ENCODE data around the gene ITSN2. TPM values are rescaled to one million over a fixed set of nuclear protein-coding genes. Genes with fewer than 3 reads are reported as not detected.

ITSN2 gene
- polyA plus RNA-seq, 3 donors = 25.2 to 27.7 (median 26.3) TPM

- no peak for DNase-seq (ENCODE audit: low read depth in 3 of 3, low spot score in 2 of 3)
Observed at GRCh38 chr2:24337890-24338289, 22.4 kb downstream of the ITSN2 start.

GRCh38 chr2:24336811-24337210 is 23.5 kb downstream of the ITSN2 start:
- DNase-seq (ENCODE audit: low read depth in 3 of 3, low spot score in 2 of 3) = no peak

- DNase-seq (ENCODE audit: low read depth in 3 of 3, low spot score in 2 of 3) = no peak
Observed at GRCh38 chr2:24334245-24334633, 26.1 kb downstream of the ITSN2 start.

- no peak for DNase-seq (ENCODE audit: low read depth in 3 of 3, low spot score in 2 of 3)
Observed at GRCh38 chr2:24332791-24333540, 27.4 kb downstream of the ITSN2 start.

GRCh38 chr2:24330161-24330560 is 30.2 kb downstream of the ITSN2 start:
- no peak for DNase-seq (ENCODE audit: low read depth in 3 of 3, low spot score in 2 of 3)

GRCh38 chr2:24329700-24330099 is 30.6 kb downstream of the ITSN2 start:
- DNase-seq (ENCODE audit: low read depth in 3 of 3, low spot score in 2 of 3) = no peak

GRCh38 chr2:24328010-24328409 is 32.3 kb downstream of the ITSN2 start:
- DNase-seq (ENCODE audit: low read depth in 3 of 3, low spot score in 2 of 3) = no peak

GRCh38 chr2:24317491-24317920 is 42.8 kb downstream of the ITSN2 start:
- DNase-seq (ENCODE audit: low read depth in 3 of 3, low spot score in 2 of 3) = no peak

- no peak for DNase-seq (ENCODE audit: low read depth in 3 of 3, low spot score in 2 of 3)
Observed at GRCh38 chr2:24315669-24316068, 44.7 kb downstream of the ITSN2 start.

GRCh38 chr2:24313744-24314632 is 46.3 kb downstream of the ITSN2 start:
- DNase-seq (ENCODE audit: low read depth in 3 of 3, low spot score in 2 of 3) = no peak

- DNase-seq (ENCODE audit: low read depth in 3 of 3, low spot score in 2 of 3) = no peak
Observed at GRCh38 chr2:24307961-24308360, 52.4 kb downstream of the ITSN2 start.

GRCh38 chr2:24304631-24305030 is 55.7 kb downstream of the ITSN2 start:
- DNase-seq (ENCODE audit: low read depth in 3 of 3, low spot score in 2 of 3) = no peak

- DNase-seq (ENCODE audit: low read depth in 3 of 3, low spot score in 2 of 3) = peak in 1 of 3 donors; percentile 9
Observed at GRCh38 chr2:24304098-24304497, 56.2 kb downstream of the ITSN2 start.

GRCh38 chr2:24301599-24301998 is 58.7 kb downstream of the ITSN2 start:
- no peak for DNase-seq (ENCODE audit: low read depth in 3 of 3, low spot score in 2 of 3)

GRCh38 chr2:24297663-24298062 is 62.7 kb downstream of the ITSN2 start:
- no peak for DNase-seq (ENCODE audit: low read depth in 3 of 3, low spot score in 2 of 3)

- DNase-seq (ENCODE audit: low read depth in 3 of 3, low spot score in 2 of 3) = no peak
Observed at GRCh38 chr2:24287171-24287570, 73.2 kb downstream of the ITSN2 start.

- DNase-seq (ENCODE audit: low read depth in 3 of 3, low spot score in 2 of 3) = no peak
Observed at GRCh38 chr2:24285484-24286152, 74.7 kb downstream of the ITSN2 start.

- no peak for DNase-seq (ENCODE audit: low read depth in 3 of 3, low spot score in 2 of 3)
Observed at GRCh38 chr2:24280645-24281044, 79.7 kb downstream of the ITSN2 start.

GRCh38 chr2:24280161-24280560 is 80.2 kb downstream of the ITSN2 start:
- no peak for DNase-seq (ENCODE audit: low read depth in 3 of 3, low spot score in 2 of 3)

GRCh38 chr2:24276349-24276899 is 83.9 kb downstream of the ITSN2 start:
- no peak for DNase-seq (ENCODE audit: low read depth in 3 of 3, low spot score in 2 of 3)

GRCh38 chr2:24274809-24275208 is 85.5 kb downstream of the ITSN2 start:
- no peak for DNase-seq (ENCODE audit: low read depth in 3 of 3, low spot score in 2 of 3)

All from right renal cortex interstitium (tissue), 3 donors.